Spleen (tissue), 11 donors: Measurements from ENCODE around the gene OR5AS1. TPM values are rescaled to one million over a fixed set of nuclear protein-coding genes. Genes with fewer than 3 reads are reported as not detected.
"Not testable (repeated sequence)": the region's sequence is repeated elsewhere in the genome, so short reads cannot be mapped to it uniquely, and the experiment has no call there.

Experiments
- DNase-seq: peaks from one replicate; pipeline ENCODE4 v3.0.0-alpha.2; 2020
- H3K27ac ChIP-seq, 8 donors: fragments of 200-600 bp; sonication (generic) in 7 of 8; 1 replicate in 4 of 8; 2 replicates in 4 of 8; pipeline versions ENCODE4 v1.5.0 to v1.8.0; 2016 to 2021; ENCODE audit warnings: inconsistent platforms in 4 of 8, mild to moderate bottlenecking in 4 of 8, moderate library complexity in 1 of 8
- H3K27me3 ChIP-seq, 7 donors: fragments of 200-600 bp; sonication (generic) in 6 of 7; replicated peaks in 1 of 7; 1 replicate in 4 of 7; 2 replicates in 3 of 7; pipeline versions ENCODE4 v1.5.0 to v1.8.0; 2016 to 2021; ENCODE audit warnings: inconsistent platforms in 3 of 7, mild to moderate bottlenecking in 1 of 7
- H3K36me3 ChIP-seq, 6 donors: fragments of 200-600 bp; sonication (generic) in 5 of 6; 1 replicate in 4 of 6; 2 replicates in 2 of 6; pipeline versions ENCODE4 v1.5.0 to v1.8.0; 2016 to 2021; ENCODE audit warnings: inconsistent platforms in 2 of 6
- H3K4me1 ChIP-seq, 6 donors: fragments of 200-600 bp; sonication (generic) in 5 of 6; 1 replicate in 3 of 6; 2 replicates in 3 of 6; pipeline versions ENCODE4 v1.5.0 to v1.8.0; 2016 to 2021; ENCODE audit warnings: inconsistent platforms in 3 of 6
- H3K4me3 ChIP-seq, 8 donors: fragments of 200-600 bp; sonication (generic) in 7 of 8; 1 replicate in 4 of 8; 2 replicates in 4 of 8; pipeline versions ENCODE4 v1.5.0 to v1.8.0; 2016 to 2021; ENCODE audit warnings: inconsistent platforms in 4 of 8, mild to moderate bottlenecking in 4 of 8, moderate library complexity in 2 of 8
- H3K9me3 ChIP-seq, 8 donors: fragments of 200-600 bp; sonication (generic) in 7 of 8; 1 replicate in 4 of 8; 2 replicates in 4 of 8; pipeline versions ENCODE4 v1.5.0 to v1.8.0; 2016 to 2021; ENCODE audit warnings: inconsistent platforms in 4 of 8
- POLR2A ChIP-seq, 3 donors: fragments of 450-650 bp; IDR thresholded peaks; one replicate each; pipeline ENCODE4 v1.5.1; 2017; ENCODE audit warnings: antibody characterized with exemption in 3 of 3, mild to moderate bottlenecking in 1 of 3
- POLR2AphosphoS5 ChIP-seq, 3 donors: sonication (generic); formaldehyde crosslinking; IDR thresholded peaks; one replicate each; pipeline ENCODE4 v1.5.1; 2017; ENCODE audit warnings: antibody characterized with exemption in 3 of 3
- WGBS, 5 donors: extraction: QIAGEN DNeasy Blood & Tissue Kit in 3 of 5; methylation state at CpG; one replicate each; pipeline versions ENCODE4 v1.1.5 to v1.1.7; 2013 to 2018; 5-methylcytosine and 5-hydroxymethylcytosine counted together
- intact Hi-C: fragments of 100-400 bp; cut with DNase I; formaldehyde crosslinking; loops from one replicate; pipeline ENCODE4 v1.15.0; 2023; ENCODE audit warnings: low total_unique reads
- polyA plus RNA-seq, 3 donors: library from polyadenylated mRNA; stranded (reverse); fragments of 200-250 nt; gene quantifications; one replicate each; pipeline ENCODE4 v1.2.1, GENCODE V29; 2013
- total RNA-seq, 7 donors: library from RNA; depleted of rRNA in 3 of 7; stranded (reverse); fragments of >200 nt in 3 of 7; fragmentation: NEBNext Ultra II Directional in 4 of 7; extraction: Animal tissue kit (Norgen Biotek cat#: 25700) in 4 of 7; gene quantifications; one replicate each; pipeline versions ENCODE4 v1.1.0 to v1.2.1, GENCODE V29; 2016 to 2021
- TF ChIP-seq, protein P1 (sequence below), 11 experiments: fragments of 200-600 bp in 7 of 11; fragments of 450-650 bp in 4 of 11; sonication (generic) in 4 of 11; IDR thresholded peaks in 8 of 11; conservative IDR thresholded peaks in 3 of 11; 1 replicate in 7 of 11; 2 replicates in 4 of 11; pipeline versions ENCODE4 v1.4.0 to v1.8.0; 2016 to 2021; ENCODE audit warnings: antibody characterized with exemption in 11 of 11, inconsistent platforms in 4 of 11, mild to moderate bottlenecking in 1 of 11
- donor health status: healthy with polysubstance abuse.
- donor health status: DM: no; HTN: no; CAD: no; lungs with moderate emphysema.
- donor health status: DM: no; HTN: no; CAD: no.
- donor health status: Bipolar disorder and iron deficiency.
- donor health status: healthy.
- donor health status: DM: no; HTN: no; CAD: no.
- donor health status: DM: yes; HTN: yes; CAD: no.

The OR5AS1 gene
- total and polyA plus RNA-seq, 10 donors, result not detected

DNA sequence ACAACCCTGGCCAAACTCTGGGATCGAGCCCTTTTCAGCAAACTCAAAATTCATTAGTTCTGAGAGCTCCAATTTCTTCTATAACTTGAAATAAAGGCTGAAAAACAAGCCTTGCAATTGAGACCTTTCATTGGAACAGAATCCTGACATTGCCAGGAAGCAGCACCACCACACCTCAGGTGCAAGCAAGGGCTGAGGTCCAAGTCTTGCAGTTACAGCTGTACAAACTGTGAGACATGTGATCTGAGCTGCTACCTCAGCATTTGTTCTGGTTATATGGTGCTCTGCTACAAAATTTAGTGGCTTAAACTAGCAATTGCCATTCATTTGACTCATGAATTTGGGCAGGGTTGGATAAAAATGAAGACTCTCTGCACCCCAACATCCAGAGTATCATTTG lies 18.1 kb downstream of the OR5AS1 start:
- Histone ChIP-seq H3K27me3 (no peaks in the 10 kb centered on the region), H3K27ac (no peak overlapping the region), H3K36me3 (no peaks in the 10 kb centered on the region), H3K4me1 (no peaks in the 10 kb centered on the region), H3K4me3 (no peak overlapping the region), H3K9me3 (peaks cover 0 to 45% (median 16%) of the 10 kb centered on the region in 8 donors)
- TF ChIP-seq, protein P1, sequence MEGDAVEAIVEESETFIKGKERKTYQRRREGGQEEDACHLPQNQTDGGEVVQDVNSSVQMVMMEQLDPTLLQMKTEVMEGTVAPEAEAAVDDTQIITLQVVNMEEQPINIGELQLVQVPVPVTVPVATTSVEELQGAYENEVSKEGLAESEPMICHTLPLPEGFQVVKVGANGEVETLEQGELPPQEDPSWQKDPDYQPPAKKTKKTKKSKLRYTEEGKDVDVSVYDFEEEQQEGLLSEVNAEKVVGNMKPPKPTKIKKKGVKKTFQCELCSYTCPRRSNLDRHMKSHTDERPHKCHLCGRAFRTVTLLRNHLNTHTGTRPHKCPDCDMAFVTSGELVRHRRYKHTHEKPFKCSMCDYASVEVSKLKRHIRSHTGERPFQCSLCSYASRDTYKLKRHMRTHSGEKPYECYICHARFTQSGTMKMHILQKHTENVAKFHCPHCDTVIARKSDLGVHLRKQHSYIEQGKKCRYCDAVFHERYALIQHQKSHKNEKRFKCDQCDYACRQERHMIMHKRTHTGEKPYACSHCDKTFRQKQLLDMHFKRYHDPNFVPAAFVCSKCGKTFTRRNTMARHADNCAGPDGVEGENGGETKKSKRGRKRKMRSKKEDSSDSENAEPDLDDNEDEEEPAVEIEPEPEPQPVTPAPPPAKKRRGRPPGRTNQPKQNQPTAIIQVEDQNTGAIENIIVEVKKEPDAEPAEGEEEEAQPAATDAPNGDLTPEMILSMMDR (IDR thresholded peaks at IDR 0.05 in 8 of 11, conservative IDR thresholded peaks at IDR 0.05 in 3 of 11), result no peak
- TF ChIP-seq POLR2AphosphoS5 (IDR thresholded peaks at IDR 0.05) (no peak), POLR2A (IDR thresholded peaks at IDR 0.05) (no peak)
- no peak for DNase-seq
- intact Hi-C loops, result no loop called here
- WGBS, 5 donors, result 47 to 87% (median 60%) methylated on average over 1 of the region's 1 CpG

DNA sequence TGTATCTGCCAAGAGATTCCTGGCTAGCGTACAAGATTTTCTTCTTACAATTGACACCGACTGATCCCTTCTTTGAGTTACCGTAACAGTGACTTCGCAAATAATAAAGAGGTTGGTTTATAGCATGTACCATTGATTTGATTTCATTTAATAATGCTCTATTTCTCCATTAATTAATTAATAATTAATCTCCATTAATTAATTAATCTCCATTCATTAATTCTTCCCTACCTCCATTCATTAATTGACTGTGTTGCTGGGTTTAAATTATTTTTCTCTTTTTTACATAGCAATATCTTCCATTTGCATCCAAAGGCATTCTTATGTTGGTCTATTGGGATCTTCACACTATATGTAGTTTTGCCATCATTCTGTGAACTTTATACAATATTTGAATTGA lies 21.0 kb downstream of the OR5AS1 start:
- H3K27me3 ChIP-seq, result no peaks in the 10 kb centered on the region
- intact Hi-C loops, result no loop called here
- H3K9me3 ChIP-seq, result peaks cover 0 to 25% (median 4%) of the 10 kb centered on the region in 8 donors
- no peaks in the 10 kb centered on the region for H3K4me1 ChIP-seq
- H3K4me3 ChIP-seq, result no peak overlapping the region
- no peak for DNase-seq
- TF ChIP-seq POLR2A (IDR thresholded peaks at IDR 0.05) (no peak), POLR2AphosphoS5 (IDR thresholded peaks at IDR 0.05) (no peak)
- TF ChIP-seq, protein P1 (IDR thresholded peaks at IDR 0.05 in 8 of 11, conservative IDR thresholded peaks at IDR 0.05 in 3 of 11), result no peak
- H3K27ac ChIP-seq, result no peak overlapping the region
- no peaks in the 10 kb centered on the region for H3K36me3 ChIP-seq
- 68 to 72% (median 71%) methylated on average over 4 of the region's 4 CpGs for WGBS, 5 donors

DNA sequence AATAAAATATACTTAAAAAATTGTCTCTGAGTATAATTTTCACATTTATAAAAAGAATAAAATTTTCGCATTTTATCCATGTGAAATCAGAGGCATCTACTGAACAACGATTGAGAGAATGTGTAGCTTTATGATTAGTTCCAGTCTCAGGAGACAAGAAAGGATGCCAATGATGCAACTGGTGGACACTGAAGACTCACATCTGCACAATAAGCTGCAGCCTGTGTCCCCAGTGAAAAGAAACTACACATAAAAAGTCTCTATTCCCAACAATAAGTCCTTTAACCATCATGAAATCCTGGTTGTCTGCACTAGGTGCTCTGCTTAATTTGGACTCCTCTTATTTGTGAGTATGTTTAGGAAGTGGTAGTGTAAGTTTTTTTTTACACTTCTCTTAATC lies 22.0 kb downstream of the OR5AS1 start:
- TF ChIP-seq, protein P1 (IDR thresholded peaks at IDR 0.05 in 8 of 11, conservative IDR thresholded peaks at IDR 0.05 in 3 of 11), result no peak
- TF ChIP-seq POLR2A (IDR thresholded peaks at IDR 0.05) (no peak), POLR2AphosphoS5 (IDR thresholded peaks at IDR 0.05) (no peak)
- Histone ChIP-seq H3K27ac (no peak overlapping the region), H3K27me3 (no peaks in the 10 kb centered on the region), H3K36me3 (no peaks in the 10 kb centered on the region), H3K4me3 (no peak overlapping the region), H3K9me3 (peaks cover 0 to 17% (median 0%) of the 10 kb centered on the region in 8 donors), H3K4me1 (no peaks in the 10 kb centered on the region)
- WGBS, 5 donors, result 83 to 91% (median 86%) methylated on average over 2 of the region's 2 CpGs
- DNase-seq, result no peak
- intact Hi-C loops, result no loop called here

DNA sequence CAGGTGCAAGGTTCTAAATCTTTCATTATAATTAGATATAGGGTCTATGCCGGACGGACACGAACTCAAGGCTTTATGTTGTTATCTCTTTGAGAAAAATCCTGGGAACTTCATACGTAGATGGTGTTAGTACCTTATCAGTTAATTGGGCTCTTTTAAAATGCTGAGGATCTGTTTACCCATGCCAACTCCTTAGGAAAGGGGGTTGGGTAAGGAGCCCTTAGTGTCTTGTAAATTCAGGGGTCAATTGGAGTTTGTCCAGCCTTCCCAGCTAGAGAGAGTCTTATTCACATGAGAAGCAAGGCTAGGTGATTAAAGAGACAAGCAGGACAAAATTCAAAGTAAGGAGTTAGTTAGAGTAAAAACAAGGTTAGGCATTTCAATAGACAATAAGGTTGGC lies 28.9 kb downstream of the OR5AS1 start:
- H3K9me3 ChIP-seq, result peaks cover 0 to 36% (median 5%) of the 10 kb centered on the region in 8 donors
- H3K36me3 ChIP-seq, H3K27ac ChIP-seq, H3K27me3 ChIP-seq, intact Hi-C loops, DNase-seq, H3K4me1 ChIP-seq, H3K4me3 ChIP-seq: not testable (repeated sequence)
- 39 to 46% (median 41%) methylated on average over 4 of the region's 4 CpGs for WGBS, 5 donors

DNA sequence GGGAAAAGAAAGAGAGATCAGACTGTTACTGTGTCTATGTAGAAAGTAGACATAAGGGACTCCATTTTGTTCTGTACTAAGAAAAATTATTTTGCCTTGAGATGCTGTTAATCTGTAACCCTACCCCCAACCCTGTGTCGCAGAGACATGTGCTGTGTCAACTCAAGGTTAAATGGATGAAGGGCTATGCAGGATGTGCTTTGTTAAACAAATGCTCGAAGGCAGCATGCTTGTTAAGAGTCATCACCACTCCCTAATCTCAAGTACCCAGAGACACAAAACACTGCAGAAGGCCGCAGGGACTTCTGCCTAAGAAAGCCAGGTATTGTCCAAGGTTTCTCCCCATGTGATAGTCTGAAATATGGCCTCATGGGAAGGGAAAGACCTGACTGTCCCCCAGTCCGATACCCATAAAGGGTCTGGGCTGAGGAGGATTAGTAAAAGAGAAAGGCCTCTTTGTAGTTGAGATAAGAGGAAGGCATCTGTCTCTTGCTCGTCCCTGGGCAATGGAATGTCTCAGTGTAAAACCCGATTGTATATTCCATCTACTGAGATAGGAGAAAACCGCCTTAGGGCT lies 30.3 kb downstream of the OR5AS1 start:
- H3K4me1 ChIP-seq, DNase-seq, intact Hi-C loops, H3K27me3 ChIP-seq, H3K36me3 ChIP-seq, H3K4me3 ChIP-seq, H3K27ac ChIP-seq: not testable (repeated sequence)
- H3K9me3 ChIP-seq, result peaks cover 0 to 30% (median 5%) of the 10 kb centered on the region in 8 donors
- WGBS, 5 donors, result 28 to 43% (median 39%) methylated on average over 7 of the region's 7 CpGs

DNA sequence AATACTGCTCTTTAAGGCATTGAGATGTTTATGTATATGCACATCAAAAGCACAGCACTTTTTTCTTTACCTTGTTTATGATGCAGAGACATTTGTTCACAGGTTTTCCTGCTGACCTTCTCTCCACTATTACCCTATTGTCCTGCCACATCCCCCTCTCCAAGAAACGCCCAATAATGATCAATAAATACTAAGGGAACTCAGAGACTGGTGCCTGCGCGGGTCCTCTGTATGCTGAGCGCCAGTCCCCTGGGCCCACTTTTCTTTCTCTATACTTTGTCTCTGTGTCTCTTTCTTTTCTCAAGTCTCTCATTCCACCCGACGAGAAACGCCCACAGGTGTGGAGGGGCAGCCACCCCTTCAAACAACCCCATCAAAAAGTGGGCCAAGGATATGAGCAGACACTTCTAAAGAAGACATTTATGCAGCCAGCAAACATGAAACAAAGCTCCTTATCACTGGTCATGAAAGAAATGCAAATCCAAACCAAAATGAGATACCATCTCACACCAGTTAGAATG lies 30.9 kb downstream of the OR5AS1 start:
- intact Hi-C loops, H3K4me3 ChIP-seq, H3K36me3 ChIP-seq, H3K27ac ChIP-seq, H3K27me3 ChIP-seq, H3K4me1 ChIP-seq, DNase-seq: not testable (repeated sequence)
- H3K9me3 ChIP-seq, result peaks cover 0 to 28% (median 5%) of the 10 kb centered on the region in 8 donors
- WGBS, 5 donors, result 58 to 82% (median 78%) methylated on average over 7 of the region's 7 CpGs
